Naive thymus-derived CD8-positive, alpha-beta T cell (primary cell): ENCODE data around the gene OR5A1. TPM values are rescaled to one million over a fixed set of nuclear protein-coding genes. Genes with fewer than 3 reads are reported as not detected.

ENCODE experiments used
- ATAC-seq, 2 donors: fragments of 150-1000 bp; cut with Tn5 transposase in 1 of 2; sonication (Bioruptor Pico), chemical (Tn5 transposase) in 1 of 2; 1 replicate in 1 of 2; 2 replicates in 1 of 2; pipeline ENCODE4 v1.10.0; 2021; ENCODE audit warnings: mild to moderate bottlenecking in 2 of 2, moderate library complexity in 2 of 2
- POLR2A ChIA-PET: fragments of 350-600 bp; sonication (Branson Sonifier 250); formaldehyde crosslinking; loops from one replicate; lab custom pipeline; 2021; ENCODE audit warnings: antibody characterized with exemption; lab: Charles Lee
- DNase-seq, 10 donors: peaks; one replicate each; pipeline versions ENCODE4 v3.0.0 to v3.0.0-alpha.2; 2020 to 2022
- H3K27ac Mint-ChIP-seq, 10 donors: one replicate each; pipeline ENCODE4 v1.8.0; 2020 to 2022; ENCODE audit warnings: mild to moderate bottlenecking in 10 of 10, mixed read lengths in 10 of 10, moderate library complexity in 4 of 10, inconsistent platforms in 1 of 10
- H3K27me3 Mint-ChIP-seq, 5 donors: one replicate each; pipeline ENCODE4 v1.8.0; 2021 to 2022; ENCODE audit warnings: mixed read lengths in 5 of 5
- H3K36me3 Mint-ChIP-seq, 3 donors: one replicate each; pipeline ENCODE4 v1.8.0; 2020 to 2022; ENCODE audit warnings: mixed read lengths in 3 of 3, mild to moderate bottlenecking in 2 of 3, inconsistent platforms in 1 of 3
- H3K4me1 Mint-ChIP-seq, 4 donors: one replicate each; pipeline ENCODE4 v1.8.0; 2021 to 2022; ENCODE audit warnings: mixed read lengths in 4 of 4
- H3K4me3 Mint-ChIP-seq, 10 donors: one replicate each; pipeline ENCODE4 v1.8.0; 2020 to 2022; ENCODE audit warnings: mild to moderate bottlenecking in 10 of 10, mixed read lengths in 10 of 10, moderate library complexity in 6 of 10, inconsistent platforms in 1 of 10
- H3K9me3 Mint-ChIP-seq, 9 donors: one replicate each; pipeline ENCODE4 v1.8.0; 2020 to 2022; ENCODE audit warnings: mixed read lengths in 9 of 9, mild to moderate bottlenecking in 3 of 9, inconsistent platforms in 1 of 9, moderate library complexity in 1 of 9
- polyA plus RNA-seq, 3 donors: library from polyadenylated mRNA; unstranded; fragments of 300-500 nt; fragmentation: Illumina TruSeq; gene quantifications; one replicate each; pipeline ENCODE4 v1.2.3, GENCODE V29; 2021
- total RNA-seq, 8 experiments: library from RNA in 2 of 8; stranded (reverse) in 2 of 8; gene quantifications; one replicate each; pipeline ENCODE4 v1.2.3 and lab custom pipeline; 2021 to 2026

Gene OR5A1
- total RNA-seq: not detected
- polyA plus RNA-seq: not detected
- total RNA-seq (lab: John Stamatoyannopoulos, UW): 0 reads per million in 6 experiments

DNA sequence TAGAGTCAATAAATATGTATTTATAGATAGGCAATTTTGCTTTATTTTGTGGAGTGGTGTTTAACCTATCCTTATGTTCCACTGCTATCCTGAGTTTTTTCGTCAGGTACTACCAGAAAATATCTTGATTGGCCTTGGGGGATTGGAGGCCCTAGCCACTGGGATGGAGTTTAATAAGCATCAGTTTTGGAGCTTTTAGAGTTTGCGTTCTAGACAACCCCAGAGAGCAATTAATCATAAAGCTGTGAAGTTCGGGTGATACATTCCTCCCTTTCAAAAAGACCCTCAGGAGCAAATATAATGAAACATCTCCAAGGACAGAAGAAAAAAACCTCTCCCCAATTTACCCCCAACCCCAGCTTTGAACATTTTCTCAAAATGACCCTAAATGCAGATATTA lies at the start of gene OR5A1:
Gene OR5A1 (plus strand): TSS at position 301 of the 400 bp plus-strand sequence. CDS start 6,700 bp downstream, outside the sequence.
- peaks cover 0 to 18% (median 1%) of the 10 kb centered on the region in 5 donors for H3K27me3 Mint-ChIP-seq
- H3K9me3 Mint-ChIP-seq: no peaks in the 10 kb centered on the region
- POLR2A ChIA-PET: interaction anchor here (0.5 kb wide), 1 partner anchor 291 kb away, joined by 3 read pairs; no protein-coding TSS in a partner anchor
- no peak for DNase-seq
- H3K4me1 Mint-ChIP-seq: no peaks in the 10 kb centered on the region
- no peak within 1 kb of the TSS for H3K4me3 Mint-ChIP-seq
- H3K27ac Mint-ChIP-seq: peak within 1 kb of the TSS in 1 of 10 donors; percentile 13
- no peaks in the 10 kb centered on the region for H3K36me3 Mint-ChIP-seq
- ATAC-seq: no peak

DNA sequence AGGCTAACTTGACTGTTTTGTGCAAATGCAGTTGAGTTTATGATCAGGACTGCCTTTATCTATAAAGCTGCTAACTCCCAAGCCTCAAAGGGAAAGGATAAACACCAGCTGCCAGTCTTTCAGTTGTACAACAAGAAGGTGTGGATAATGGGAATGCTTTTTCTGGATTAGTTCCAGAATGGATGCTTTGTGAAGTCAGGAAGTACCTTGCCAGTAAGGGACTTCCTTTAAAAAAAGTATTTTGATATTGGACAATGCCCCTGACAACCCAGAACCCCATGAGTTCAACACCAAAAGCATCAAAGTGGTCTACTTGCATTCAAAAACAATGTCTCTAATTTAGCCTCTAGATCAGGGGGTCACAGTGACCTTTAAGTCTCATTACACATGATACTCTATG lies 42.1 kb upstream of the OR5A1 start:
- no peaks in the 10 kb centered on the region for H3K4me1 Mint-ChIP-seq
- peaks cover 0 to 6% (median 0%) of the 10 kb centered on the region in 3 donors for H3K36me3 Mint-ChIP-seq
- H3K27me3 Mint-ChIP-seq: peaks cover 7 to 19% (median 11%) of the 10 kb centered on the region in 5 donors
- DNase-seq: no peak
- no peak overlapping the region for H3K4me3 Mint-ChIP-seq
- POLR2A ChIA-PET: no interaction called here
- ATAC-seq: no peak
- H3K9me3 Mint-ChIP-seq: peaks cover 0 to 5% (median under 1%) of the 10 kb centered on the region in 9 donors
- peak overlapping the region in 1 of 10 donors; percentile 3 for H3K27ac Mint-ChIP-seq

DNA sequence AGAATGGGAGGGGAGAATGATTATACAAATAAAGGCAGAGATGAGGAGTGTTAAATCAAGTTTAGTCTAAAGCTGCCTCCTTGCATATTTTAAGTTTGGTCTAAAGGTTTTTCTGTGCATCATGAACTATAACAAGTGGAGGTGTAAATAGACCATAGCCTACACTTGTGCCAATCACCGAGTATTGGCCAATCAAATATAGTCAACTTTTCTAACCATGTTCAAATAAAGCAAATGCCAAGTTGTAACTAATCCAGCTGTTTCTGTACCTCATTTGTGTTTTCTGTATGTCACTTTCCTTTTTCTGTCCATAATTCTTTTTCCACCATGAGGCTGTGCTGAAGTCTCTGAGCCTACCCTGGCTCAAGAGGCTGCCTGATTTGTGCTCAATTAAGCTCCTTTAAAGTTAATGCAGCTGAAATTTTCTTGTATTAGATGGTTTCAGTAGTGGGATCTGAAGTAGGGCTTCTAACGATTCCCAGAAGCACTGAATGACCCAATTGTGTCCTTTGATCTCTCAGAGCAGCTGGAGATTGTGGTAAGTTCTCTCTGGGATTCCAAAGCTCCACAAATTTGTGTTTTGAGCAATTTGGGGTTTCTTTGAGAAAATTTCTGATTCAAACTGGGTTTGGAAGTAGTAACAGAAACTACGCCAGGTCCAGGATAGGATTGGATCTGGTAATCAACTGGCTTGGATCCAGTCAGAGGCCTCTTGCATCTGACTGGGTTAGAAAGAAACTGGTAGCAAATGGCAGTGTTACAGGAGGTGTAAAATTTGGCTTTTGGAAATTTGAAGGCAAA lies 35.6 kb upstream of the OR5A1 start:
- POLR2A ChIA-PET: no interaction called here
- Mint-ChIP-seq H3K4me1 (no peaks in the 10 kb centered on the region), H3K27ac (no peak overlapping the region), H3K4me3 (no peak overlapping the region), H3K9me3 (peaks cover 3 to 28% (median 11%) of the 10 kb centered on the region in 9 donors), H3K36me3 (peaks cover 0 to 16% (median 14%) of the 10 kb centered on the region in 3 donors), H3K27me3 (peaks cover 0 to 7% (median 0%) of the 10 kb centered on the region in 5 donors)
- ATAC-seq (no peak), DNase-seq (no peak)

DNA sequence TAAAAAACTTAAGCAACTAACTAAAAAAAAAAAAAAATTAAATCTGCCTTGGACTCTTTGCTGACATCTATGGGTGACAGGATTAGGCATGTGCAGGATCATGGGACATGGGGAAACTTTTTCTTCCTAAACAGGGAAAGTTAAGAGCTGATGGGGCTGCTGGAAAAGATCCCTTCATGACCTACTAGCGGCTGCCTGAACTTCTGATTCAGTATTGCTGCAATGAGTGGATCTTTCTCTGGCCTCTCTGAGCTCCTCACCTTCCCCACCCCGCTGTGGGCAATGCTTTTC lies 35.1 kb upstream of the OR5A1 start:
- Mint-ChIP-seq H3K27ac (no peak overlapping the region), H3K4me1 (no peaks in the 10 kb centered on the region), H3K9me3 (peaks cover 4 to 28% (median 11%) of the 10 kb centered on the region in 9 donors), H3K36me3 (peaks cover 0 to 16% (median 14%) of the 10 kb centered on the region in 3 donors), H3K4me3 (no peak overlapping the region), H3K27me3 (peaks cover 0 to 4% (median 0%) of the 10 kb centered on the region in 5 donors)
- ATAC-seq: no peak
- POLR2A ChIA-PET: no interaction called here
- no peak for DNase-seq

DNA sequence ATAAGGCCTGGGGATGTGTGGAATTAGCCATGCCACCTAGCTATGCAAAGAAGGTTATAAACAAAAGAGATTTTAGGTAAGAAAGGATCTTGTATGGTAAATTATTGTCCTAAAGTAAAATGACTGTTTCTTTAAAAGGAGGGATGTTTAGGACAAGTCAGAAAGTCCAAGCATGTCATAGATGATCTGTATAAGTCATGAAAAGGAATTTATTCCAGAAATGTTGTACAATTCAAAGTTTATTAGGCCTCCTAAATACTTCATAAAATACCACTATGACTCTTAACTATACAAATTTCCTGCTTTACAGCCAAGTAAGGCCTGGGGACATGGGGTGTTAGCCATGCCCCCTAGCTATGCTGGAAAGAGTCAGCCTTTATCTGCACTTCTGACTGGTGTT lies 32.7 kb upstream of the OR5A1 start:
- peaks cover 0 to 16% (median 14%) of the 10 kb centered on the region in 3 donors for H3K36me3 Mint-ChIP-seq
- peaks cover 4 to 39% (median 11%) of the 10 kb centered on the region in 9 donors for H3K9me3 Mint-ChIP-seq
- POLR2A ChIA-PET: no interaction called here
- DNase-seq: no peak
- no peak overlapping the region for H3K4me3 Mint-ChIP-seq
- H3K27me3 Mint-ChIP-seq: peaks cover 0 to 4% (median 0%) of the 10 kb centered on the region in 5 donors
- no peak for ATAC-seq
- no peaks in the 10 kb centered on the region for H3K4me1 Mint-ChIP-seq
- no peak overlapping the region for H3K27ac Mint-ChIP-seq

DNA sequence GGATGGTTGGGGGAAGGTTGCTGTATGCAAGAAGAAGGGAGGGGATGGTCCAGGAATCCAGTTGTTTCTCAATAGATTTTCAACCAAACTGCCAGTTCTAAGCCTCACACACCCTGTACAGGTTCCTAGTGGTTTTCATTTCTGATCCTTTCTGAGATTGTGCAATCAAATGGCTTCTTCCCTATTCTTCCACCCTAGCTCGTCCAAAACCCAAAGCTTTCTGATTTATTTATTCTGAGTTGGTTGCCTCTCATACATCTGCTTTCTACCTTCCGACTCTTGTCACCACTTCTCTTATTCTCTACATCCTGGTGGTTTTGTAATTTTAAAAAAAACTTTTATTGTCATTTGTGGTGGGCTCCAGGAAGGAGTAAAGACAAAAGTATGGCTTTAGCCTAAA lies 22.6 kb upstream of the OR5A1 start:
- DNase-seq (no peak), ATAC-seq (no peak)
- Mint-ChIP-seq H3K4me1 (peaks cover 9 to 29% (median 23%) of the 10 kb centered on the region in 4 donors), H3K27me3 (peaks cover 0 to 13% (median 6%) of the 10 kb centered on the region in 5 donors), H3K9me3 (peaks cover 0 to 27% (median 11%) of the 10 kb centered on the region in 9 donors), H3K36me3 (peaks cover 0 to 17% (median 2%) of the 10 kb centered on the region in 3 donors), H3K27ac (no peak overlapping the region), H3K4me3 (peak overlapping the region in 1 of 10 donors; percentile 58)
- POLR2A ChIA-PET: no interaction called here

DNA sequence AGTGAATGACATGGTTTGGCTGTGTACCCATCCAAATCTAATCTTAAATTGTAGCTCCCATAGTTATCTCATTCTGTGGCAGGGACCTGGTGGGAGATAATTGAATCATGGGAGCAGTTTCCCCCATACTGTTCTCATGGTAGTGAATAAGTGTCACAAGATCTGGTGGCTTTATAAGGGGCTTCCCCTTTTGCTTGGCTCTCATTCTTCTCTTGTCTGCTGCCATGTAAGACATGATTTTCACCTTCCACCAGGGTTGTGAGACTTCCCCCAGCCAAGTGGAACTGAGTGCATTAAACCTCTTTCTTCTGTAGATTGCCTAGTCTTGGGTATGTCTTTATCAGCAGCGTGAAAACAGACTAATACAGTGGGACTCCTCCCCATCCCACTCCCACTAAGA lies 21.2 kb upstream of the OR5A1 start:
- H3K27me3 Mint-ChIP-seq: peaks cover 0 to 13% (median 7%) of the 10 kb centered on the region in 5 donors
- DNase-seq (no peak), ATAC-seq (no peak)
- POLR2A ChIA-PET: no interaction called here
- no peak overlapping the region for H3K27ac Mint-ChIP-seq
- H3K9me3 Mint-ChIP-seq: peaks cover 0 to 13% (median 4%) of the 10 kb centered on the region in 9 donors
- H3K4me1 Mint-ChIP-seq: peaks cover 9 to 29% (median 23%) of the 10 kb centered on the region in 4 donors
- peaks cover 0 to 6% (median 0%) of the 10 kb centered on the region in 3 donors for H3K36me3 Mint-ChIP-seq
- peak overlapping the region in 1 of 10 donors; percentile 15 for H3K4me3 Mint-ChIP-seq

DNA sequence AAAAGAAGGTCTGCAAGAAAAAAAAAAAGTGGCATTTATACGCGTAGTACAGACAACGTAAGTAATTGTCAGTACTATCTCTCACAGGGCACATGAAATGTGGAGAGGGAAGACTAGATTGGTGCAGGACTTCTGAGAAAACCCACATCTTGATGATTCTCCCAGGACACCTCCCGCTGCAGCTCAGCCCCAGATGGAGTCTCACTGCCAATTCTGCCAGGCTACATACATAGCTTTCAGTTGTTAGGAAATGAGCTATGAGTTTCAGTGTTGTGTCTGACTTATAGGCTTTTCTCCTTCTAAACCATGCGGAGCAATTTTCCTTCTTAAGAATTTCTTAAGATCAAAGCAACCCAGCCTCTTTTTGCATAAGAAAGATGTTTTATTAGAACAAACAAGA lies 19.7 kb upstream of the OR5A1 start:
- POLR2A ChIA-PET: no interaction called here
- H3K36me3 Mint-ChIP-seq: no peaks in the 10 kb centered on the region
- peaks cover 0 to 13% (median 7%) of the 10 kb centered on the region in 5 donors for H3K27me3 Mint-ChIP-seq
- H3K27ac Mint-ChIP-seq: peak overlapping the region in 8 of 10 donors; percentile 10 to 88 (median 38)
- peak overlapping the region in 9 of 10 donors; percentile 26 to 80 (median 50) for H3K4me3 Mint-ChIP-seq
- peak in 2 of 10 donors; percentile 1 to 4 for DNase-seq
- ATAC-seq: no peak
- H3K9me3 Mint-ChIP-seq: peaks cover 0 to 4% (median 0%) of the 10 kb centered on the region in 9 donors
- peaks cover 9 to 29% (median 23%) of the 10 kb centered on the region in 4 donors for H3K4me1 Mint-ChIP-seq

DNA sequence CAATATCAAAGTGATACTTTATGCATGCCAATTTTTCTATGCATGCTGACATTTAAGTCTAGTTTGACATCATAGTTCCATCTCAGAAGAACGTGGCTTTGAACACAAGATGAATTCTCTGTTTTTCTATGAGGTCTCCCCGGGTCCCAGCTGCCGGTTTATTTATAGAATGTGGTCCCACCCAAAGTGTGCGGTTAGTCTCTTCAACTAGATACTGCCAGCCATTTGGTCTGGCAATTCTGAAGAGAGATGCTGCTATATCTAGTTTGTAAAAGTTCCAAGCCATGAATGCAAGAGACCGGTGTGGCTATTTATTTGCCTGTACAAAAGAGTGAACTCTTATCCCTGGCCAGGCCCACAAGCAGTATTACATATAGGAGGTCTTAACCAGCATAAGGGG lies 19.2 kb upstream of the OR5A1 start:
- POLR2A ChIA-PET: no interaction called here
- DNase-seq: peak in 5 of 10 donors; percentile 0 to 52 (median 11)
- Mint-ChIP-seq H3K27ac (peak overlapping the region in 6 of 10 donors; percentile 10 to 88 (median 65)), H3K27me3 (peaks cover 0 to 13% (median 7%) of the 10 kb centered on the region in 5 donors), H3K9me3 (peaks cover 0 to 4% (median 0%) of the 10 kb centered on the region in 9 donors), H3K4me1 (peaks cover 9 to 29% (median 23%) of the 10 kb centered on the region in 4 donors), H3K36me3 (no peaks in the 10 kb centered on the region), H3K4me3 (peak overlapping the region in 9 of 10 donors; percentile 16 to 80 (median 50))
- peak; percentile 38 to 44 for ATAC-seq

DNA sequence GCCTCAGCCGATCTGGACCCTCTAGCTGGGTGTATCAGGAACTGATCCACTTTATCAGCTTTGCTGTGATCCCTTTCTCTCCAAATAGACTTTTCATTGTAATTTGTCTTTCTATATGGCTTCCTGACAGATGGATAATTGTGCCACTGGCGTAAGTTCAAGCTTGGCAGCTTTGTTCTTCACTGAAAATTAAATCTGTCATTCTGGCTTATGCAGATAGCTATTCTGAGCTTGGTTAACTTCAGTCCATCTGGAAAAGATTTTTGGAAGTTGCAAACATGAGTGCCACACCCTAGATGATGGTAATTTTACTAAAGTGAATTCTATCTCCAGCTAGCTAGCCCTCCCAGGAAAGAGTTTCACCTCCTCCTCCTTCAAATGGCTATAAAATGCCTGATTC lies 18.1 kb upstream of the OR5A1 start:
- Mint-ChIP-seq H3K27me3 (peaks cover 0 to 11% (median 7%) of the 10 kb centered on the region in 5 donors), H3K4me1 (peaks cover 9 to 34% (median 29%) of the 10 kb centered on the region in 4 donors), H3K4me3 (no peak overlapping the region), H3K27ac (no peak overlapping the region), H3K9me3 (no peaks in the 10 kb centered on the region), H3K36me3 (no peaks in the 10 kb centered on the region)
- ATAC-seq: no peak
- no peak for DNase-seq
- POLR2A ChIA-PET: no interaction called here

DNA sequence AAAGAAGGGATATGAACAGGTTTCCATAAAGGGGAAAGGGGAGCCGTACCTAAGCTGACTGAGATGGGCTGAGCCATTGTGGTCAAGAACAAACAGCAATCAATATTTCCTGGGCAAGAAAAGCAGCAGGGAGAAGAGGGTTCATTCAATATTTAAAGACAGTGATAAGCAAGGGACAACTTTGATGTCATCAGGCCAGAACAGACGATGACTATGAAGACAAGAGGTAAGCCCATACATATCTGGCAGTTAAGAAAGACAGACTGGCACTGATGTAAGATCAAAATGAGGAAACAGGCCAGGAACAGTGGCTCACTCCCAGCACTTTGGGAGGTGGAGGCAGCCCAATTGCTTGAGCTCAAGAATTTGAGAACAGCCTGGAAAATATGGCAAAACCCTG lies 12.4 kb upstream of the OR5A1 start:
- ATAC-seq: no peak
- peaks cover 0 to 6% (median 5%) of the 10 kb centered on the region in 4 donors for H3K4me1 Mint-ChIP-seq
- no peaks in the 10 kb centered on the region for H3K36me3 Mint-ChIP-seq
- DNase-seq: no peak
- POLR2A ChIA-PET: no interaction called here
- H3K4me3 Mint-ChIP-seq: no peak overlapping the region
- H3K27me3 Mint-ChIP-seq: peaks cover 0 to 4% (median 3%) of the 10 kb centered on the region in 5 donors
- no peaks in the 10 kb centered on the region for H3K9me3 Mint-ChIP-seq
- no peak overlapping the region for H3K27ac Mint-ChIP-seq

DNA sequence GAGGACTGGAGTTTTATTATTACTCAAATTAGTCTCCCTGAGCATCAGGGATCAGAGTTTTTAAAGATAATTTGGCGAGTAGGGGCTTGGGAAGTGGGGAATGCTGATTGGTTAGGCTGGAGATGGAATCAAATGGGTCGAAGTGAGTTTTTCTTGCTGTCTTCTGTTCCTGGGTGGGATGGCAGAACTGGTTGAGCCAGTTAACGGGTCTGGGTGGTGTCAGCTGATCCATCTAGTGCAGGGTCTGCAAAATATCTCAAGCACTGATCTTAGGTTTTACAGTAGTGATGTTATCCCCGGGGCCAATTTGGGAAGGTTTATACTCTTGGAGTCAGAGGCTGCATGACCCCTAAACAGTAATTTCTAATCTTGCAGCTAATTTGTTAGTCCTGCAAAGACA lies 11.1 kb upstream of the OR5A1 start:
- POLR2A ChIA-PET: no interaction called here
- no peaks in the 10 kb centered on the region for H3K9me3 Mint-ChIP-seq

More for the DNA sequence above, 11.1 kb upstream of the OR5A1 start:
- H3K36me3 Mint-ChIP-seq: no peaks in the 10 kb centered on the region
- ATAC-seq (no peak), DNase-seq (no peak)
- peaks cover 0 to 6% (median 5%) of the 10 kb centered on the region in 4 donors for H3K4me1 Mint-ChIP-seq
- H3K4me3 Mint-ChIP-seq: no peak overlapping the region
- peaks cover 1 to 6% (median 4%) of the 10 kb centered on the region in 5 donors for H3K27me3 Mint-ChIP-seq
- no peak overlapping the region for H3K27ac Mint-ChIP-seq
